DND-41 (cell line): ENCODE data around the gene GNG4.
A peak's percentile ranks its signal among the peaks of the same experiment; 100 is the strongest.
"Not testable (repeated sequence)": the region's sequence is repeated elsewhere in the genome, so short reads cannot be mapped to it uniquely, and the experiment has no call there.

Experiments
- ATAC-seq: fragments of 200-7000 bp; cut with Tn5 transposase; 3 replicates; pipeline ENCODE4 v1.9.1; 2021; ENCODE audit warnings: low read depth; ENCODE audit not compliant: insufficient read depth
- DNase-seq: peaks from one replicate; pipeline ENCODE4 v3.0.0-alpha.2; 2020
- H2AFZ ChIP-seq: 2 replicates; pipeline ENCODE4 v1.6.0; 2012; ENCODE audit warnings: low read depth, low read length
- H3K27ac ChIP-seq: 2 replicates; pipeline ENCODE4 v1.5.1; 2012; ENCODE audit warnings: low read length, inconsistent platforms
- H3K27me3 ChIP-seq: fragments of 200-600 bp; sonication (generic); 2 replicates; pipeline ENCODE4 v1.6.0; 2012; ENCODE audit warnings: low read length, mild to moderate bottlenecking, inconsistent platforms; ENCODE audit not compliant: insufficient read depth, poor library complexity
- H3K36me3 ChIP-seq: 2 replicates; pipeline ENCODE4 v1.5.1; 2012; ENCODE audit warnings: low read length, inconsistent platforms; ENCODE audit not compliant: insufficient read depth
- H3K4me1 ChIP-seq: 2 replicates; pipeline ENCODE4 v1.5.1; 2012; ENCODE audit warnings: mild to moderate bottlenecking, low read length; ENCODE audit not compliant: insufficient read depth
- H3K4me2 ChIP-seq: 2 replicates; pipeline ENCODE4 v1.6.0; 2012; ENCODE audit warnings: mild to moderate bottlenecking, moderate library complexity, low read length, inconsistent platforms; ENCODE audit not compliant: insufficient read depth
- H3K4me3 ChIP-seq, 2 experiments: fragments of 200-600 bp in 1 of 2; shearing (Covaris generic) in 1 of 2; 2 replicates each; pipeline ENCODE4 v1.5.1; 2012 to 2016; ENCODE audit warnings: inconsistent platforms in 2 of 2, low read length in 2 of 2, mild to moderate bottlenecking in 2 of 2, low read depth in 1 of 2, moderate library complexity in 1 of 2
- H3K79me2 ChIP-seq: 2 replicates; pipeline ENCODE4 v1.6.0; 2012; ENCODE audit warnings: low read length, inconsistent platforms; ENCODE audit not compliant: insufficient read depth
- H3K9ac ChIP-seq: 2 replicates; pipeline ENCODE4 v1.6.0; 2012; ENCODE audit warnings: low read depth, mild to moderate bottlenecking, inconsistent platforms, low read length, moderate library complexity
- H3K9me3 ChIP-seq: 2 replicates; pipeline ENCODE4 v1.5.1; 2012; ENCODE audit warnings: low read length, moderate library complexity, mild to moderate bottlenecking, inconsistent platforms; ENCODE audit not compliant: insufficient read depth, severe bottlenecking
- H4K20me1 ChIP-seq: 2 replicates; pipeline ENCODE4 v1.6.0; 2012; ENCODE audit warnings: low read length; ENCODE audit not compliant: insufficient read depth
- EZH2 ChIP-seq: IDR thresholded peaks from 3 replicates; pipeline ENCODE4 v1.6.1; 2012; ENCODE audit warnings: borderline replicate concordance, low read depth, mild to moderate bottlenecking, moderate library complexity, low read length, inconsistent platforms; ENCODE audit not compliant: severe bottlenecking
- TF ChIP-seq, protein P1 (sequence below): IDR thresholded peaks from 2 replicates; pipeline ENCODE4 v1.5.1; 2012; ENCODE audit warnings: borderline replicate concordance, low read length, moderate library complexity, mild to moderate bottlenecking; ENCODE audit not compliant: poor library complexity, severe bottlenecking; ENCODE audit errors: extremely low read depth

GNG4 gene

DNA sequence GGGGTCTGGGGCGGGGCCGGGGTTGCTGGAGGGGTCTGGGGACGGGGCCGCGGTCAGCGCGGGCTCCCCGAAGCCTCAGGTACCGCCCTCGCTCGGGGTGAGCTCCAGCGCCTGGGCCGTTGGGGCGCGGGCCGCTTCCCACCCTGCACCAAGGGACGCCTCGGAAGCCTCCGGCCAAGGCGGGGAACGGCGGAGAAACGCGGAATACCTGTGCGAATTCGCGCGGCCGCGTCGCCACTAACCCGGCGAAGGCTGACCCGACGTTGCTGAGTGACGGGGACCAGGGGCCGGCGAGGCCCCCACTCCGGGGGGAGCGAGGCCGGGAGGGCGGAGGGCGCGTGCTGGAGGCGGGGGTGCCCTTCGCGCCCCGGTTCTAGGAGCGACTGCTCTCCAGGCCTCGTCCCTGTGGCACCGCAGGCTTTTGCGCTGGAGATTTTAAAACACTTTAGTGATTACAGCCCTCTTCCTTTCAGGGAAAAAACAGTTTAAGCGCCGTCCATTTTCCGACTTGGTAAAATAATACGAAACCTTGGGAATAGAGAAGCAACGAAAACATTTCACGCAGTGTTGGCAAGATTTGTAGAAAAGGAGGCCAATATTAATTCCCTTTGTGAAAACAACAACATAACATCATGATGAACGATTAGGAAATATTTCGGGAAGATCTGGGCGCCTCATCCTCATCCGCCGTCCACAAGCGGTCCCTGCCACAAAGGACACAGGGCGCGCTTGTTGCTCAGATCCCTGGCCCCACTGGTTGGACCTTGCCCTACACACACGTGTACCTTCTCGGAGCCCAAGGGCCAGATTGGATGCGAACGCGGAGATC is 971 bp upstream of the GNG4 start:
- Histone ChIP-seq H3K27me3 (peaks cover 13% of the 10 kb centered on the region), H3K36me3 (no peaks in the 10 kb centered on the region), H3K9me3 (no peaks in the 10 kb centered on the region), H3K4me2 (no peak overlapping the region), H3K27ac (no peak overlapping the region), H4K20me1 (no peaks in the 10 kb centered on the region), H3K4me1 (peaks cover 11% of the 10 kb centered on the region), H2AFZ (no peak overlapping the region), H3K79me2 (no peaks in the 10 kb centered on the region), H3K9ac (no peak overlapping the region), H3K4me3 (no peak overlapping the region)
- TF ChIP-seq, protein P1, sequence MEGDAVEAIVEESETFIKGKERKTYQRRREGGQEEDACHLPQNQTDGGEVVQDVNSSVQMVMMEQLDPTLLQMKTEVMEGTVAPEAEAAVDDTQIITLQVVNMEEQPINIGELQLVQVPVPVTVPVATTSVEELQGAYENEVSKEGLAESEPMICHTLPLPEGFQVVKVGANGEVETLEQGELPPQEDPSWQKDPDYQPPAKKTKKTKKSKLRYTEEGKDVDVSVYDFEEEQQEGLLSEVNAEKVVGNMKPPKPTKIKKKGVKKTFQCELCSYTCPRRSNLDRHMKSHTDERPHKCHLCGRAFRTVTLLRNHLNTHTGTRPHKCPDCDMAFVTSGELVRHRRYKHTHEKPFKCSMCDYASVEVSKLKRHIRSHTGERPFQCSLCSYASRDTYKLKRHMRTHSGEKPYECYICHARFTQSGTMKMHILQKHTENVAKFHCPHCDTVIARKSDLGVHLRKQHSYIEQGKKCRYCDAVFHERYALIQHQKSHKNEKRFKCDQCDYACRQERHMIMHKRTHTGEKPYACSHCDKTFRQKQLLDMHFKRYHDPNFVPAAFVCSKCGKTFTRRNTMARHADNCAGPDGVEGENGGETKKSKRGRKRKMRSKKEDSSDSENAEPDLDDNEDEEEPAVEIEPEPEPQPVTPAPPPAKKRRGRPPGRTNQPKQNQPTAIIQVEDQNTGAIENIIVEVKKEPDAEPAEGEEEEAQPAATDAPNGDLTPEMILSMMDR, result no peak
- TF ChIP-seq EZH2, result no peak
- DNase-seq (no peak), ATAC-seq (no peak)

DNA sequence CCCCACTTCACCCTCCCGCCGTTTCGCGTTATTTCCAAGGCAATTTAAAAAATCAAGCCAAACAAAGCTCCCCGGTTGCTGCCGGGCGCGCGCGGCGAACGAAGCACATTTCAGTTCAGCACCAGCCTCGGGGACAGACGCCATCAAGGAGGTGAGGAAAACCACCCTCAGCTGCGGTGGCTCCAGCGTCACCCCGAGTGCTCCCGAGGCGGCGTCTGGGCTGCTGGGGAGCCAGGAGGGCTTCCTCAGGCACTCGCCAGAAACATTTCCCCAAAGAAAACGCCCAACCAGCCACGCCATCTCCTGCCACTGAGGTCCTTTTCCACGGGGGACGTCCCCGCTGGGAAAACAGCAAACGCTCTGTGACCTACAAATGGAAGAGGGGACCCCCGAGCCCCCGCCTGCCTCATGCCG is 623 bp downstream of the GNG4 start:
- Histone ChIP-seq H3K79me2 (no peaks in the 10 kb centered on the region), H2AFZ (peak overlapping the region; percentile 52; the same call in 1 of the 2 replicates)
- ATAC-seq, result peak; percentile 88

DNA sequence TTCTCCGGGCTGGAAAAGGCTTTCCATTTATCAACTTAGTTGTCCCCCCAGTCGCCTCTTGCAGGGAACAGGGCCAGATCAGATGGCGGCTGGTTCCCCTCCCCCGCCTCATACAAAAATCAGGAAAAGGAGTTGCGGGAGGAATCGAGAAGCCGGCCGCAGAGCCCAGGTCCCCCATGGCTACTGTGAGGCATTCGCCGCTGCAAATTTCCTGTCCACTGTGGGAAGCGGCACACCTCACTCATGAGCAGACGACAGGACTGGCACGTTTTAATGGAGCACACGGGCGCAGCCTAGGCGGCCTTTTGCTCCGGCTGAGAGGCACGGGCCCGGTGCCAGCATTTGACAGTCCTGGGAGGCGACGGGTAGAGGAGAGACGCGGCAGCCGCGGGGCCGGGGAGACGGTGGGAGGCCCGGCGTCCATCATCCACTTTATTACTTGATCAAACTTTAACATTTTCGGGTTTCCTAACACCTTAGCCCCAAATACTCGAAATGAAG is 1.1 kb downstream of the GNG4 start:
- Histone ChIP-seq H3K36me3 (no peaks in the 10 kb centered on the region), H3K4me3 (no peak overlapping the region), H2AFZ (peak overlapping the region; percentile 52; the same call in 1 of the 2 replicates), H3K4me1 (peaks cover 11% of the 10 kb centered on the region), H3K27me3 (peaks cover 13% of the 10 kb centered on the region), H4K20me1 (no peaks in the 10 kb centered on the region), H3K9ac (no peak overlapping the region), H3K27ac (no peak overlapping the region), H3K9me3 (no peaks in the 10 kb centered on the region), H3K4me2 (peak overlapping the region; percentile 55; the same call in 1 of the 2 replicates), H3K79me2 (no peaks in the 10 kb centered on the region)
- no peak for TF ChIP-seq EZH2
- TF ChIP-seq, protein P1, result no peak
- DNase-seq (no peak), ATAC-seq (no peak)

More for the DNA sequence above, 623 bp downstream of the GNG4 start:
- H3K4me2 ChIP-seq, result peak overlapping the region; percentile 55
- peaks cover 13% of the 10 kb centered on the region for H3K27me3 ChIP-seq
- no peaks in the 10 kb centered on the region for H3K36me3 ChIP-seq
- no peak for TF ChIP-seq EZH2
- TF ChIP-seq, protein P1, result no peak
- H3K9me3 ChIP-seq, result no peaks in the 10 kb centered on the region
- H3K27ac ChIP-seq, result no peak overlapping the region
- no peak overlapping the region for H3K9ac ChIP-seq
- peaks cover 11% of the 10 kb centered on the region for H3K4me1 ChIP-seq
- no peaks in the 10 kb centered on the region for H4K20me1 ChIP-seq
- peak; percentile 61 for DNase-seq
- peak overlapping the region in 1 of 2 experiments; percentile 6; a peak in 1 of 4 replicates for H3K4me3 ChIP-seq

DNA sequence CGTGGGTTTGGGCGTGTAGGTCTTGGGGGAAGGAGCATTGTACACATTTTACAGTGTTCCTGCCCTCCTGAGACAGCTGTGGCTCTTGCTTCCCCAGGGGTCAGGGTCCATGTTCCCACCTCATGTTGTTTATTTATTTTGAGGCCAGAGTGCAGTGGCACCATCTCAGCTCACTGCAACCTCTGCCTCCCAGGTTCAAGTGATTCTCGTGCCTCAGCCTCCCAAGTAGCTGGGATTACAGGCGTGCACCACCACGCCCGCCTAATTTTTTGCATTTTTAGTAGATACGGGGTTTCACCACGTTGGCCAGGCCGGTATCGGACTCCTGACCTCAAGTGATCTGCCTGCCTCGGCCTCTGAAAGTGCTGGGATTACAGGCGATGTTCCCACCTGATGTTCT is 2.0 kb downstream of the GNG4 start:
- H4K20me1 ChIP-seq, H3K4me2 ChIP-seq: not testable (repeated sequence)

More for the DNA sequence above, 2.0 kb downstream of the GNG4 start:
- not testable (repeated sequence) for H2AFZ ChIP-seq, H3K9ac ChIP-seq, ATAC-seq, DNase-seq, H3K27ac ChIP-seq, H3K9me3 ChIP-seq, H3K36me3 ChIP-seq, H3K4me3 ChIP-seq, H3K79me2 ChIP-seq
- peaks cover 18% of the 10 kb centered on the region for H3K4me1 ChIP-seq
- peaks cover 13% of the 10 kb centered on the region for H3K27me3 ChIP-seq
